ENCODE results near the gene KDF1.

- TF ChIP-seq, protein P1, sequence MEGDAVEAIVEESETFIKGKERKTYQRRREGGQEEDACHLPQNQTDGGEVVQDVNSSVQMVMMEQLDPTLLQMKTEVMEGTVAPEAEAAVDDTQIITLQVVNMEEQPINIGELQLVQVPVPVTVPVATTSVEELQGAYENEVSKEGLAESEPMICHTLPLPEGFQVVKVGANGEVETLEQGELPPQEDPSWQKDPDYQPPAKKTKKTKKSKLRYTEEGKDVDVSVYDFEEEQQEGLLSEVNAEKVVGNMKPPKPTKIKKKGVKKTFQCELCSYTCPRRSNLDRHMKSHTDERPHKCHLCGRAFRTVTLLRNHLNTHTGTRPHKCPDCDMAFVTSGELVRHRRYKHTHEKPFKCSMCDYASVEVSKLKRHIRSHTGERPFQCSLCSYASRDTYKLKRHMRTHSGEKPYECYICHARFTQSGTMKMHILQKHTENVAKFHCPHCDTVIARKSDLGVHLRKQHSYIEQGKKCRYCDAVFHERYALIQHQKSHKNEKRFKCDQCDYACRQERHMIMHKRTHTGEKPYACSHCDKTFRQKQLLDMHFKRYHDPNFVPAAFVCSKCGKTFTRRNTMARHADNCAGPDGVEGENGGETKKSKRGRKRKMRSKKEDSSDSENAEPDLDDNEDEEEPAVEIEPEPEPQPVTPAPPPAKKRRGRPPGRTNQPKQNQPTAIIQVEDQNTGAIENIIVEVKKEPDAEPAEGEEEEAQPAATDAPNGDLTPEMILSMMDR (IDR thresholded peaks at IDR 0.05): no peak
- no peak for TF ChIP-seq POLR2A (IDR thresholded peaks at IDR 0.05)
Measured at GRCh38 chr1:26909951-26910342, 50.3 kb downstream of the KDF1 start.
